Neural progenitor cell (in vitro differentiated cells): ENCODE results near the gene MATK.

ENCODE experiments used
- CTCF ChIP-seq: fragments of 200-600 bp; sonication (generic); IDR thresholded peaks from 2 replicates; pipeline ENCODE4 v1.5.1; 2017; ENCODE audit warnings: antibody characterized with exemption, mild to moderate bottlenecking
- EZH2phosphoT487 ChIP-seq: fragments of 200-600 bp; sonication (generic); IDR thresholded peaks from 2 replicates; pipeline ENCODE4 v1.6.1; 2017; ENCODE audit warnings: antibody characterized with exemption

DNA sequence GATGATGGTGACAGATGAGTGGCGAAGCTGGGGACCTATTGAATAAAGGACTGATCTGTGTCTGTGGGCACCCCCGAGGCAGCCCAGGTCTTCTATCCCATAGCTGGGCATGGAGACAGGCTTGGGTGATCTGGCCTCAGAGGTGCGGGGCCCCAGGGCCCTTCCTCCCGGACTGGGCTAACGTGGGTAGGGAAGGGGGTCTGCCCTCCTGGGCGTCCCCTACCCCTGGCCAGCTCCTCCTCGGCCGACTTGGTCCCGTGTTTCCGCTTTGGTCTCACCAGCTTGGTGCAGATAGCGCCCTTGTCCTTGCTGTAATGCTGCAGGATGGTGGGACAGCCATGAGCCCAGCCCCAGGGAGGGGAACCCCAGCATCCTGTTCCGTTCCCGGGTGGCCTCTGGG lies 3.3 kb downstream of the MATK start:
- TF ChIP-seq EZH2phosphoT487 (no peak), CTCF (no peak)
